A673 (cell line): ENCODE results near the gene PALLD. TPM values are rescaled to one million over a fixed set of nuclear protein-coding genes. Genes with fewer than 3 reads are reported as not detected.

ENCODE experiments used
- BruUV-seq: library from RNA; stranded (reverse); fragments of 400-500 nt; replicated peaks from 2 replicates; lab custom pipeline; 2021; lab: Mats Ljungman, UMichigan
- CTCF ChIA-PET: fragments of 300-600 bp; sonication (Branson Sonifier 250); formaldehyde crosslinking; loops from one replicate; lab custom pipeline; 2022; ENCODE audit warnings: antibody characterized with exemption; lab: Charles Lee
- POLR2A ChIA-PET: fragments of 300-600 bp; sonication (Branson Sonifier 250); formaldehyde crosslinking; loops from one replicate; lab custom pipeline; 2022; ENCODE audit warnings: antibody characterized with exemption; ENCODE audit not compliant: low non-redundant PET; lab: Charles Lee
- DNase-seq: peaks from one replicate; pipeline ENCODE4 v3.0.0-alpha.2; 2015; ENCODE audit warnings: low spot score
- H3K27ac ChIP-seq: fragments of 200-600 bp; sonication (generic); 2 replicates; pipeline ENCODE4 v1.5.1; 2016; ENCODE audit warnings: mixed run types, low read depth, mild to moderate bottlenecking, mixed read lengths, antibody characterized with exemption, low read length; ENCODE audit not compliant: poor library complexity, severe bottlenecking
- H3K27me3 ChIP-seq: fragments of 200-600 bp; sonication (generic); replicated peaks from 2 replicates; pipeline ENCODE4 v1.6.1; 2017; ENCODE audit warnings: mixed run types, low read depth, mild to moderate bottlenecking, mixed read lengths, antibody characterized with exemption, low read length; ENCODE audit not compliant: insufficient read depth, poor library complexity
- H3K36me3 ChIP-seq: fragments of 200-600 bp; sonication (generic); 2 replicates; pipeline ENCODE4 v1.6.1; 2016; ENCODE audit warnings: mixed run types, mild to moderate bottlenecking, mixed read lengths, antibody characterized with exemption, low read length; ENCODE audit not compliant: insufficient read depth, poor library complexity, severe bottlenecking
- H3K4me1 ChIP-seq: fragments of 200-600 bp; sonication (generic); 2 replicates; pipeline ENCODE4 v1.6.1; 2017; ENCODE audit warnings: mixed run types, mild to moderate bottlenecking, mixed read lengths, antibody characterized with exemption, low read length; ENCODE audit not compliant: insufficient read depth, poor library complexity, severe bottlenecking
- H3K4me3 ChIP-seq: fragments of 200-600 bp; sonication (generic); 2 replicates; pipeline ENCODE4 v1.5.1; 2016; ENCODE audit warnings: low read depth, mixed run types, mild to moderate bottlenecking, mixed read lengths, low read length; ENCODE audit not compliant: poor library complexity, severe bottlenecking
- H3K9me3 ChIP-seq: fragments of 200-600 bp; sonication (generic); 2 replicates; pipeline ENCODE4 v1.6.1; 2016; ENCODE audit warnings: mixed run types, low read depth, mild to moderate bottlenecking, mixed read lengths, antibody characterized with exemption, low read length; ENCODE audit not compliant: poor library complexity, severe bottlenecking
- EZH2 ChIP-seq: fragments of 200-600 bp; sonication (generic); IDR thresholded peaks from 2 replicates; pipeline ENCODE4 v1.6.1; 2017; ENCODE audit warnings: borderline replicate concordance, low read depth, mild to moderate bottlenecking, mixed read lengths, antibody characterized with exemption, low read length; ENCODE audit not compliant: poor library complexity, severe bottlenecking
- intact Hi-C: fragments of 100-400 bp; cut with micrococcal nuclease; formaldehyde crosslinking; loops from one replicate; pipeline ENCODE4 v1.10.0; 2022; ENCODE audit not compliant: unreplicated experiment
- total RNA-seq: library from RNA; stranded (reverse); gene quantifications from 2 replicates; pipeline ENCODE4 v1.2.3, GENCODE V29; 2021
- TF ChIP-seq, protein P1 (sequence below): fragments of 300-800, 200-600 bp; sonication (generic); conservative IDR thresholded peaks from 2 replicates; pipeline ENCODE4 v1.5.1; 2017; ENCODE audit warnings: low read depth, mild to moderate bottlenecking, antibody characterized with exemption, low read length, moderate library complexity, mixed read lengths

Gene PALLD
- total RNA-seq, 1 experiment from 2014 or later, result 44.1 TPM

- ChIA-PET CTCF (interaction anchor here (1.1 to 1.2 kb wide), 3 partner anchors 83 to 562 kb away, joined by 3 to 4 read pairs (median 3); no protein-coding TSS in a partner anchor), POLR2A (no interaction called here)
- no peaks in the 10 kb centered on the region for H3K9me3 ChIP-seq
- H3K4me1 ChIP-seq, result no peaks in the 10 kb centered on the region
- DNase-seq, result peak; percentile 83
- TF ChIP-seq EZH2, result no peak
- TF ChIP-seq, protein P1, sequence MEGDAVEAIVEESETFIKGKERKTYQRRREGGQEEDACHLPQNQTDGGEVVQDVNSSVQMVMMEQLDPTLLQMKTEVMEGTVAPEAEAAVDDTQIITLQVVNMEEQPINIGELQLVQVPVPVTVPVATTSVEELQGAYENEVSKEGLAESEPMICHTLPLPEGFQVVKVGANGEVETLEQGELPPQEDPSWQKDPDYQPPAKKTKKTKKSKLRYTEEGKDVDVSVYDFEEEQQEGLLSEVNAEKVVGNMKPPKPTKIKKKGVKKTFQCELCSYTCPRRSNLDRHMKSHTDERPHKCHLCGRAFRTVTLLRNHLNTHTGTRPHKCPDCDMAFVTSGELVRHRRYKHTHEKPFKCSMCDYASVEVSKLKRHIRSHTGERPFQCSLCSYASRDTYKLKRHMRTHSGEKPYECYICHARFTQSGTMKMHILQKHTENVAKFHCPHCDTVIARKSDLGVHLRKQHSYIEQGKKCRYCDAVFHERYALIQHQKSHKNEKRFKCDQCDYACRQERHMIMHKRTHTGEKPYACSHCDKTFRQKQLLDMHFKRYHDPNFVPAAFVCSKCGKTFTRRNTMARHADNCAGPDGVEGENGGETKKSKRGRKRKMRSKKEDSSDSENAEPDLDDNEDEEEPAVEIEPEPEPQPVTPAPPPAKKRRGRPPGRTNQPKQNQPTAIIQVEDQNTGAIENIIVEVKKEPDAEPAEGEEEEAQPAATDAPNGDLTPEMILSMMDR, result peak; percentile 80
- H3K27me3 ChIP-seq, result no peaks in the 10 kb centered on the region
- no TSS peak for BruUV-seq
- intact Hi-C loops, result loop anchor here (1.0 to 5.0 kb wide), 4 partner anchors 82 to 741 kb away; no protein-coding TSS in a partner anchor
- no peak overlapping the region for H3K4me3 ChIP-seq
- peaks cover 27% of the 10 kb centered on the region for H3K36me3 ChIP-seq
- no peak overlapping the region for H3K27ac ChIP-seq
These were observed 426.8 kb downstream of the PALLD start for GRCh38 chr4:168923526-168924194.

DNA sequence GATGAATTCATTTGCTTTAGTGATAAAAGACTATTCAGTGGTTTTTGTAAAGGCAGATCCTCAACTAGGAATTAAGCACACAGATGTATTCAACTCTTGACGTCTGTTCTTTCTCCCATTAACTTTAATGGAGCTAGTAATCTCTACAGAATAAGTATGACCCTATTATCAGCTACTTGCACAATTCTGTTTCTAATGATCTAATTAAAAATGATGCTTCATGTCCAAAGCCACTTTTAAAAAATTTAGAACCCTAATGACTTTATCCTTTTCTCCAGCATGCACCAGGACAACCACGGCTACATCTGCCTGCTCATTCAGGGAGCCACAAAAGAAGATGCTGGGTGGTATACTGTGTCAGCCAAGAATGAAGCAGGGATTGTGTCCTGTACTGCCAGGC lies 427.8 kb downstream of the PALLD start:
- BruUV-seq, result no TSS peak
- Histone ChIP-seq H3K27me3 (no peaks in the 10 kb centered on the region), H3K4me1 (no peaks in the 10 kb centered on the region), H3K9me3 (no peaks in the 10 kb centered on the region), H3K4me3 (no peak overlapping the region), H3K27ac (no peak overlapping the region), H3K36me3 (peaks cover 27% of the 10 kb centered on the region)
- intact Hi-C loops, result loop anchor here (5.0 kb wide), 1 partner anchor 742 kb away; no protein-coding TSS in a partner anchor
- TF ChIP-seq, protein P1, result no peak
- TF ChIP-seq EZH2, result no peak
- ChIA-PET CTCF (interaction anchor here (1.1 kb wide), 1 partner anchor 561 kb away, joined by 3 read pairs; no protein-coding TSS in a partner anchor), POLR2A (no interaction called here)
- no peak for DNase-seq

DNA sequence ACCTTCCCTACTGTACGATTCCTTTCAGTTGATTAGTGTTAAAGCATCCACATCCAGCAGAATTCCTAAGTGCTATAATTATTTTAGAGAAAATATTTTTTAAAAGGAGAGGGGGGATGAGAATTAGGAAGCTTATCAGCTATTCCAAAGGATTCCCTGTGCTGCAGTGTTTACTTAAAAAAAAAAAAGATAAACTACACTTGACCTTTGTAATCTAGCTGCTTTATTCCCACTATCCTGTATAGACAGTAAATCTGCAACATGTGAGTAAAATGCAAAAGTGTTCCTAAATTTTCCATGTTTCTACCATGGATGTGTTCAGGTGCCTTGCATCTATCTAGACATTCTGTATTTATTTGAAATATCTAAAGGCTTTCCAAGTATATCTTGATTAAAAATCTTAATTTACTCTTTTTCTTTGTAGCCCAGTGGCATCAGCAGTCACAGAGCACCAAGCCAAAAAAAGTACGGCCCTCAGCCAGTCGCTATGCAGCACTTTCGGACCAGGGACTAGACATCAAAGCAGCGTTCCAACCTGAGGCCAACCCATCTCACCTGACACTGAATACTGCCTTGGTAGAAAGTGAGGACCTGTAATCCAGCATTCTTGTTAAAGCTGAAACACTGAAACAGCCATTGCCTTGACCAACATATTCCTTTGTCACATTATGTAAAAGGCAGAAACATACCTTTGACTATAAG lies 429.1 kb downstream of the PALLD start:
- ChIA-PET CTCF (no interaction called here), POLR2A (no interaction called here)
- Histone ChIP-seq H3K9me3 (no peaks in the 10 kb centered on the region), H3K4me3 (no peak overlapping the region), H3K27me3 (no peaks in the 10 kb centered on the region), H3K27ac (no peak overlapping the region), H3K4me1 (no peaks in the 10 kb centered on the region), H3K36me3 (peaks cover 27% of the 10 kb centered on the region)
- BruUV-seq, result no TSS peak
- intact Hi-C loops, result no loop called here
- DNase-seq, result no peak
- TF ChIP-seq EZH2, result no peak
- TF ChIP-seq, protein P1, result no peak
